GM15510 (cell line): ENCODE data around the gene ZNF565.

Source experiments
- POLR2A ChIP-seq: IDR thresholded peaks from 3 replicates; pipeline ENCODE4 v1.6.1; 2011; ENCODE audit warnings: borderline replicate concordance; ENCODE audit not compliant: insufficient read length; ENCODE audit errors: extremely low read depth

Gene ZNF565

GRCh38 chr19:36169084-36169760 lies 45.2 kb downstream of the ZNF565 start:
- TF ChIP-seq POLR2A: no peak

- no peak for TF ChIP-seq POLR2A
Observed at GRCh38 chr19:36163813-36164212, 50.7 kb downstream of the ZNF565 start.

GRCh38 chr19:36160821-36161596 lies 53.5 kb downstream of the ZNF565 start:
- TF ChIP-seq POLR2A: no peak

GRCh38 chr19:36153126-36153525 lies 61.3 kb downstream of the ZNF565 start:
- no peak for TF ChIP-seq POLR2A

GRCh38 chr19:36152352-36153091 lies 61.9 kb downstream of the ZNF565 start, which contains the start of gene COX7A1:
Gene COX7A1, minus strand, starts transcription at chr19:36152447. Its CDS starts 40 bp downstream, at chr19:36152407.
- no peak for TF ChIP-seq POLR2A

- TF ChIP-seq POLR2A: no peak
Observed at GRCh38 chr19:36152019-36152351, 62.5 kb downstream of the ZNF565 start.

GRCh38 chr19:36151144-36152018 lies 63.1 kb downstream of the ZNF565 start:
- TF ChIP-seq POLR2A: no peak

- no peak for TF ChIP-seq POLR2A
Observed at GRCh38 chr19:36150586-36150985, 63.9 kb downstream of the ZNF565 start.

- TF ChIP-seq POLR2A: no peak
Observed at GRCh38 chr19:36149673-36150406, 64.6 kb downstream of the ZNF565 start.

- no peak for TF ChIP-seq POLR2A
Observed at GRCh38 chr19:36144624-36145023, 69.8 kb downstream of the ZNF565 start.

GRCh38 chr19:36142496-36142895 lies 72.0 kb downstream of the ZNF565 start:
- TF ChIP-seq POLR2A: no peak

- TF ChIP-seq POLR2A: no peak
Observed at GRCh38 chr19:36142046-36142445, 72.4 kb downstream of the ZNF565 start.

- TF ChIP-seq POLR2A: peak; percentile 32
Observed at GRCh38 chr19:36141039-36141927, 73.2 kb downstream of the ZNF565 start.
